Uterus (tissue), 4 donors: Measurements from ENCODE around the gene CACNA1B. TPM values are rescaled to one million over a fixed set of nuclear protein-coding genes. Genes with fewer than 3 reads are reported as not detected.

Source experiments
- DNase-seq, 2 donors: peaks; one replicate each; pipeline ENCODE4 v3.0.0-alpha.2; 2019 to 2020
- H3K27ac ChIP-seq, 2 donors: fragments of 200-600 bp; sonication (generic); 1 replicate in 1 of 2; 2 replicates in 1 of 2; pipeline ENCODE4 v1.5.1; 2016 to 2018
- H3K27me3 ChIP-seq, 2 donors: fragments of 200-600 bp; sonication (generic); one replicate each; pipeline ENCODE4 v1.5.1; 2018 to 2019; ENCODE audit warnings: control low read depth in 1 of 2
- H3K36me3 ChIP-seq, 2 donors: fragments of 200-600 bp; sonication (generic); one replicate each; pipeline ENCODE4 v1.5.1; 2019; ENCODE audit warnings: control low read depth in 1 of 2
- H3K4me1 ChIP-seq, 2 donors: fragments of 200-600 bp; sonication (generic); one replicate each; pipeline ENCODE4 v1.5.1; 2018 to 2019; ENCODE audit warnings: control low read depth in 1 of 2
- H3K4me3 ChIP-seq, 2 donors: fragments of 200-600 bp; sonication (generic); 1 replicate in 1 of 2; 2 replicates in 1 of 2; pipeline ENCODE4 v1.5.1; 2018 to 2019; ENCODE audit warnings: mild to moderate bottlenecking in 1 of 2
- H3K9me3 ChIP-seq, 2 donors: fragments of 200-600 bp; sonication (generic); one replicate each; pipeline ENCODE4 v1.5.1; 2019; ENCODE audit warnings: control low read depth in 1 of 2
- POLR2A ChIP-seq, 2 donors: fragments of 450-650 bp; IDR thresholded peaks; one replicate each; pipeline ENCODE4 v1.6.1; 2016; ENCODE audit warnings: antibody characterized with exemption in 2 of 2, mild to moderate bottlenecking in 1 of 2, moderate library complexity in 1 of 2
- intact Hi-C: fragments of 100-400 bp; cut with DNase I; formaldehyde crosslinking; loops from one replicate; pipeline ENCODE4 v1.15.1; 2023; ENCODE audit warnings: low total_unique reads
- total RNA-seq, 4 donors: library from RNA; depleted of rRNA in 3 of 4; stranded (reverse); fragments of >200 nt in 3 of 4; gene quantifications; one replicate each; pipeline versions ENCODE4 v1.1.0 to v1.2.4, GENCODE V29; 2014 to 2023
- TF ChIP-seq, protein P1 (sequence below), 4 experiments: fragments of 200-600 bp in 2 of 4; fragments of 450-650 bp in 2 of 4; sonication (generic) in 2 of 4; IDR thresholded peaks; one replicate each; pipeline ENCODE4 v1.5.1; 2016 to 2019; ENCODE audit warnings: antibody characterized with exemption in 4 of 4, mild to moderate bottlenecking in 2 of 4, moderate library complexity in 1 of 4
- donor health status: DM: yes; HTN: yes; CAD: no.

The CACNA1B gene
- total RNA-seq, 4 donors from 2014 or later = 0.12 to 0.97 TPM; not detected in 2

DNA sequence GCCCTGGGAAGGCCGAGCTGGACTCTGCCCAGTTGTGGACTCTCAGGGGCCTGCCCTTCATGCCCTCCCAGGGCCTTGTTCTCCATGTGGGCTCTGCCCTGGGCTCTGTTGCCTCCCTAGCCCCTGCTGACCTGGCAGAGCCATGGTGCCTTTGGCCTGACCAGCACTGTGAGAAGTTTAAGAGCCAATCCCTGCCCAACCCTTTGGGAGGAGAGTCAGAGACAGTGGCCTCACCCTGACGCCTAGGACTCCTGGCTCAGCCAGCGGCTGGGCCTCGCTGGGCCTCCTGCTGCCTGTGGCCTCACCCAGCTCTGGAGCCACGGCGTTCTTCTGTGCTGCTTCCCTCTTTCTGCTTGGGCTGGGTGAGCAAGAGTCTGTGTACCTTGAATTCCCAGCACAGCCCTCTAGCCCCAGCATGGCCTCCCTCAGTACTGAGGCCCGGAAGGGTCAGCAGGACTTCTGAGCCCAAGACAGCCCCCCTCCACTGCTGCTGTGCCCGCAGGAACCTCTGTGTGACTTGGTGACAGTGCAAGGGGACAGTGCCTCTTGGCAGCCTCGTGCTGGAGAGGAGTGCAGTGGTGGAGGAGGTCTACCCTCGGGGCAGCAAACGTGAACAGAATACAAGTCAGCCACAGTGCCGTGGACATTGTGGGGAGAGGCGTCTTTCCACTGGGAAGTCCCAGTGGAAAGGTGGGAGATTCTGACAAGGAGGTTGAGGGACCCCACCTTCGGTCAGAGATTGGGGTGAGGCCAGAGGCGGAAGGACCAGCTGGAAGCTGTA, 97.4 kb downstream of the CACNA1B start:
- Histone ChIP-seq H3K27me3 (no peaks in the 10 kb centered on the region), H3K36me3 (no peaks in the 10 kb centered on the region), H3K4me3 (no peak overlapping the region), H3K9me3 (no peaks in the 10 kb centered on the region), H3K27ac (no peak overlapping the region), H3K4me1 (no peaks in the 10 kb centered on the region)
- intact Hi-C loops = no loop called here
- TF ChIP-seq, protein P1, sequence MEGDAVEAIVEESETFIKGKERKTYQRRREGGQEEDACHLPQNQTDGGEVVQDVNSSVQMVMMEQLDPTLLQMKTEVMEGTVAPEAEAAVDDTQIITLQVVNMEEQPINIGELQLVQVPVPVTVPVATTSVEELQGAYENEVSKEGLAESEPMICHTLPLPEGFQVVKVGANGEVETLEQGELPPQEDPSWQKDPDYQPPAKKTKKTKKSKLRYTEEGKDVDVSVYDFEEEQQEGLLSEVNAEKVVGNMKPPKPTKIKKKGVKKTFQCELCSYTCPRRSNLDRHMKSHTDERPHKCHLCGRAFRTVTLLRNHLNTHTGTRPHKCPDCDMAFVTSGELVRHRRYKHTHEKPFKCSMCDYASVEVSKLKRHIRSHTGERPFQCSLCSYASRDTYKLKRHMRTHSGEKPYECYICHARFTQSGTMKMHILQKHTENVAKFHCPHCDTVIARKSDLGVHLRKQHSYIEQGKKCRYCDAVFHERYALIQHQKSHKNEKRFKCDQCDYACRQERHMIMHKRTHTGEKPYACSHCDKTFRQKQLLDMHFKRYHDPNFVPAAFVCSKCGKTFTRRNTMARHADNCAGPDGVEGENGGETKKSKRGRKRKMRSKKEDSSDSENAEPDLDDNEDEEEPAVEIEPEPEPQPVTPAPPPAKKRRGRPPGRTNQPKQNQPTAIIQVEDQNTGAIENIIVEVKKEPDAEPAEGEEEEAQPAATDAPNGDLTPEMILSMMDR (IDR thresholded peaks at IDR 0.05) = no peak
- DNase-seq = no peak

DNA sequence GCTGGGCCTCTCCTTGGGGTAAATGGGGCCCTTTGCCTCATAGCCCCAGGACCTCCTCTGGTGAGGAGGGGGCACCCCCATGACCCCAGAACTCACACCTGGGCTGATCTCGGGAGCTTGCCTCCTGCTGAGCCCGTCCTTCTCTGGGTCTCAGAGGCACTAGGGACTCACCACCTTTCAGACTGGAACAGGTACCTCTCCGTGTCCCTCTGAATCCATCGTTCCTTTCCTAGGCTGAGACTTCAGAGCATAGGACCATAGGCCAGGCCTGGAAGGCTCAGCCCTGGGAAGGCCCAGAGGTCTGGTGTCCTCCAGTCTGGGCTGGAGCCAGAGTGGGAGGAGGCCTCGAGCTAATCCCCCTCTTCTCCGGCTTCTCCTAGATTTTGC, 97.9 kb downstream of the CACNA1B start:
- no peak for TF ChIP-seq POLR2A (IDR thresholded peaks at IDR 0.05)
- TF ChIP-seq, protein P1 (IDR thresholded peaks at IDR 0.05) = no peak
- no peaks in the 10 kb centered on the region for H3K9me3 ChIP-seq
- no peak overlapping the region for H3K27ac ChIP-seq
- H3K36me3 ChIP-seq = no peaks in the 10 kb centered on the region
- H3K4me3 ChIP-seq = no peak overlapping the region
- intact Hi-C loops = no loop called here
- DNase-seq = no peak
- H3K27me3 ChIP-seq = no peaks in the 10 kb centered on the region
- no peaks in the 10 kb centered on the region for H3K4me1 ChIP-seq

DNA sequence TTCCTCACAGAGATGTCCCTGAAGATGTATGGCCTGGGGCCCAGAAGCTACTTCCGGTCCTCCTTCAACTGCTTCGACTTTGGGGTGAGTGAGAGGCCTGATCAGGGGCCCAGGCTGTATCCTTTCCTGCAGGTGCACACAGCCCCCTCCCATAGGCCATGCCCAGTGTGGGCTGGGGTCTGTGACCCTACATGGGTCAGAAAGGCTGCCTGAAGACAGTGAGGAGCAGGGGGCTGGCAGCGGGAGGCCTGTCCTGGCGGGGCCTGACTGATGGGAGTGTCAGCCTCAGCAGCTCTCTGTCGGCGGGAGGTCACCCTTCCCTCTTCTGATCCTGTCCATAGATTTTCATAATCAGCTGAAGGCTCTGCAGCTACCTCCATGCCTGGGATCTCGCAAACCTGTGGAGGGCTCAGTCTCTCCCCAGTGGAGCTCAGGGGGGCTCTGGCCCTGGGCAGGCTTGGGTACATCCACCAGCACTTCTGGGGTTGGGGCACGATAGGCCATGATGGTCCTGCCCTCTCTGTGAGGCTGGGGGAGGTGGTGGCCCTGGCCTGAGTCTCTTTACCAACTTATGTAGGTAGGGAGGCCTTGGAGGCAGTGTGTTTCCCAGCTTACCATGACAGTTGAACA, 98.5 kb downstream of the CACNA1B start:
- no peak overlapping the region for H3K27ac ChIP-seq
- DNase-seq = no peak
- intact Hi-C loops = no loop called here
- TF ChIP-seq POLR2A (IDR thresholded peaks at IDR 0.05) = no peak
- TF ChIP-seq, protein P1 (IDR thresholded peaks at IDR 0.05) = no peak
- no peaks in the 10 kb centered on the region for H3K27me3 ChIP-seq
- H3K4me3 ChIP-seq = no peak overlapping the region
- H3K9me3 ChIP-seq = no peaks in the 10 kb centered on the region
- no peaks in the 10 kb centered on the region for H3K36me3 ChIP-seq
- no peaks in the 10 kb centered on the region for H3K4me1 ChIP-seq

DNA sequence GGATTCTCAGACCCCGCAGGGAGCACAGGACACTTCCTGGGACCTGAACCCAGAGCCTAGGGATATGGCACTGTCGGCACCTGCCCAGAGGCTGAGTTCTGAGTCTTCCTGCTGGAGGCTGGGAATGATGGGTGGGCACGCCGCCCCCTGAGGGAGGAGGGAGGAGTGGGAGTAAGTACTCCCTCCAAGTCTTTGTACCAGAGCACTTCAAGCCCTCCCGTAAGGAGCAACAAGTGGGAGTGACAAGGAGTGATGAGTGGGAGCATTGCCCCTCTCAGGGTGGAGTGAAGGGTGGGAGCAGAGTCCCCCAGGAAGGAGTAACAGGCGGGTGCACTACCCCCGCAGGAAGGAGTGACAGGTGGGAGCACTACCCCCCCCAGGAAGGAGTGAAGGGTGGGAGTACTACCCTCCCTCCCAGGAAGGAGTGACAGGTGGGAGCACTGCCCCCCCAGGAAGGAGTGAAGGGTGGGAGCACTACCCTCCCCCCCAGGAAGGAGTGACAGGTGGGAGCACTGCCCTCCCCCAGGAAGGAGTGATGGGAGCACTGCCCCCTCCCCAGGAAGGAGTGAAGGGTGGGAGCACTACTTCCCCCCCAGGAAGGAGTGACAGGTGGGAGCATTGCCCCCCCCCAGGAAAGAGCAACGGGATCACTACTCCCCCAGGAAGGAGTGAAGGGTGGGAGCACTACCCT, 100.1 kb downstream of the CACNA1B start:
- no peak overlapping the region for H3K27ac ChIP-seq
- no peak overlapping the region for H3K4me3 ChIP-seq
- no peaks in the 10 kb centered on the region for H3K36me3 ChIP-seq
- H3K27me3 ChIP-seq = no peaks in the 10 kb centered on the region
- intact Hi-C loops = no loop called here
- no peak for DNase-seq
- TF ChIP-seq, protein P1 (IDR thresholded peaks at IDR 0.05) = no peak
- TF ChIP-seq POLR2A (IDR thresholded peaks at IDR 0.05) = no peak
- no peaks in the 10 kb centered on the region for H3K9me3 ChIP-seq
- H3K4me1 ChIP-seq = no peaks in the 10 kb centered on the region

DNA sequence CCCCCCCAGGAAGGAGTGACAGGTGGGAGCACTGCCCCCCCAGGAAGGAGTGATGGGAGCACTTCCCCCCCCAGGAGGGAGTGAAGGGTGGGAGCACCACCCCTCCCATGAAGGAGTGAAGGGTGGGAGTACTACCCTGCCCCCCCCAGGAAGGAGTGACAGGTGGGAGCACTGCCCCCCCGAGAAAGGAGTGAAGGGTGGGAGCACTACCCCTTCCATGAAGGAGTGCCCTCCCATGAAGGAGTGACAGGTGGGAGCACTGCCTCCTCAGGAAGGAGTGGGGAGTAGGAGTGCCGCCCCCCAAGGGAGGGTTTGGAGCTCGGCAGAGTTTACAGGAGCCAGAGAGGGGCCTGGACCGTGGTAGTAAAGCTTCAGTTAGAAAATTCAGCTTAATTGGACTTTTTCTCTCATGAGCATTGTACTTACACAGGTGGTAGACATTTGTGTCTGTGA, 100.7 kb downstream of the CACNA1B start:
- TF ChIP-seq, protein P1 (IDR thresholded peaks at IDR 0.05) = no peak
- no peak for TF ChIP-seq POLR2A (IDR thresholded peaks at IDR 0.05)
- Histone ChIP-seq H3K27ac (no peak overlapping the region), H3K9me3 (no peaks in the 10 kb centered on the region), H3K27me3 (no peaks in the 10 kb centered on the region), H3K4me3 (no peak overlapping the region), H3K4me1 (no peaks in the 10 kb centered on the region), H3K36me3 (no peaks in the 10 kb centered on the region)
- DNase-seq = no peak
- intact Hi-C loops = no loop called here
